WTC11 (cell line): ENCODE results near the gene LRRTM3. TPM values are rescaled to one million over a fixed set of nuclear protein-coding genes. Genes with fewer than 3 reads are reported as not detected.

ENCODE experiments used
- ATAC-seq: fragments of 200-7000 bp; cut with Tn5 transposase; 2 replicates; pipeline ENCODE4 v1.10.0; 2021; ENCODE audit warnings: mild to moderate bottlenecking, moderate library complexity
- CTCF ChIA-PET: fragments of 300-600 bp; sonication (Branson Sonifier 250); formaldehyde crosslinking; loops from one replicate; lab custom pipeline; 2021; ENCODE audit warnings: antibody characterized with exemption; lab: Charles Lee
- POLR2A ChIA-PET: fragments of 350-600 bp; sonication (Branson Sonifier 250); formaldehyde crosslinking; loops from one replicate; lab custom pipeline; 2021; ENCODE audit warnings: antibody characterized with exemption; lab: Charles Lee
- DNase-seq: peaks from one replicate; pipeline ENCODE4 v3.0.0; 2021; ENCODE audit warnings: low spot score
- H3K27ac Mint-ChIP-seq: 2 replicates; pipeline ENCODE4 v1.8.0; 2021; ENCODE audit warnings: mixed read lengths
- H3K27me3 Mint-ChIP-seq: 2 replicates; pipeline ENCODE4 v1.8.0; 2021; ENCODE audit warnings: low read depth, mild to moderate bottlenecking, moderate library complexity, mixed read lengths
- H3K36me3 Mint-ChIP-seq: 2 replicates; pipeline ENCODE4 v1.8.0; 2021; ENCODE audit warnings: mixed read lengths
- H3K4me1 Mint-ChIP-seq: 2 replicates; pipeline ENCODE4 v1.8.0; 2022; ENCODE audit warnings: mixed read lengths
- H3K4me3 Mint-ChIP-seq: 2 replicates; pipeline ENCODE4 v1.8.0; 2021; ENCODE audit warnings: mild to moderate bottlenecking, moderate library complexity, mixed read lengths
- H3K9me3 Mint-ChIP-seq: 2 replicates; pipeline ENCODE4 v1.8.0; 2021; ENCODE audit warnings: mixed read lengths
- AR ChIP-seq: fragments of 250-450 bp; sonication (Bioruptor Pico); IDR thresholded peaks from 2 replicates; pipeline ENCODE4 v1.9.0; 2021; ENCODE audit warnings: mild to moderate bottlenecking
- CREB1 ChIP-seq: sonication (generic); formaldehyde crosslinking; IDR thresholded peaks from 2 replicates; pipeline ENCODE4 v1.8.0; 2023; ENCODE audit warnings: mild to moderate bottlenecking, missing genetic modification reagents
- ELF4 ChIP-seq: sonication (generic); formaldehyde crosslinking; IDR thresholded peaks from 2 replicates; pipeline ENCODE4 v1.8.1; 2022; ENCODE audit warnings: low read depth, mild to moderate bottlenecking, moderate library complexity, missing genetic modification reagents
- ERG ChIP-seq: fragments of 250-450 bp; sonication (Bioruptor Pico); IDR thresholded peaks from 2 replicates; pipeline ENCODE4 v1.8.0; 2021; ENCODE audit warnings: mild to moderate bottlenecking
- GABPB1 ChIP-seq: sonication (generic); formaldehyde crosslinking; IDR thresholded peaks from 2 replicates; pipeline ENCODE4 v1.8.1; 2023; ENCODE audit warnings: mild to moderate bottlenecking, missing genetic modification reagents
- JUN ChIP-seq: sonication (generic); formaldehyde crosslinking; IDR thresholded peaks from 2 replicates; pipeline ENCODE4 v1.8.0; 2023; ENCODE audit warnings: mild to moderate bottlenecking, missing genetic modification reagents
- NR2C2 ChIP-seq: sonication (generic); formaldehyde crosslinking; IDR thresholded peaks from 2 replicates; pipeline ENCODE4 v1.8.0; 2022; ENCODE audit warnings: mild to moderate bottlenecking, missing genetic modification reagents
- SOX15 ChIP-seq: fragments of 250-450 bp; sonication (Bioruptor Pico); IDR thresholded peaks from 2 replicates; pipeline ENCODE4 v1.9.0; 2021; ENCODE audit warnings: mild to moderate bottlenecking
- TCF7 ChIP-seq: sonication (generic); formaldehyde crosslinking; IDR thresholded peaks from 2 replicates; pipeline ENCODE4 v1.8.0; 2022; ENCODE audit warnings: mild to moderate bottlenecking, low read depth, missing genetic modification reagents, moderate library complexity
- TEAD1 ChIP-seq: sonication (generic); formaldehyde crosslinking; IDR thresholded peaks from 2 replicates; pipeline ENCODE4 v1.8.0; 2022; ENCODE audit warnings: mild to moderate bottlenecking, missing genetic modification reagents
- TP53 ChIP-seq: sonication (generic); formaldehyde crosslinking; IDR thresholded peaks from 2 replicates; pipeline ENCODE4 v1.8.1; 2023; ENCODE audit warnings: mild to moderate bottlenecking, missing genetic modification reagents
- ZBTB43 ChIP-seq: sonication (generic); formaldehyde crosslinking; IDR thresholded peaks from 2 replicates; pipeline ENCODE4 v1.8.1; 2023; ENCODE audit warnings: mild to moderate bottlenecking, missing genetic modification reagents
- ZNF121 ChIP-seq: sonication (generic); formaldehyde crosslinking; IDR thresholded peaks from 2 replicates; pipeline ENCODE4 v1.8.0; 2023; ENCODE audit warnings: missing genetic modification reagents
- ZNF138 ChIP-seq: sonication (generic); formaldehyde crosslinking; conservative IDR thresholded peaks from 2 replicates; pipeline ENCODE4 v1.8.1; 2022; ENCODE audit warnings: mild to moderate bottlenecking, moderate library complexity, missing genetic modification reagents
- ZNF232 ChIP-seq: sonication (generic); formaldehyde crosslinking; IDR thresholded peaks from 2 replicates; pipeline ENCODE4 v1.8.0; 2022; ENCODE audit warnings: mild to moderate bottlenecking, missing genetic modification reagents
- ZNF423 ChIP-seq: fragments of 250-450 bp; sonication (Bioruptor Pico); IDR thresholded peaks from 2 replicates; pipeline ENCODE4 v2.1.2; 2022; ENCODE audit warnings: mild to moderate bottlenecking, moderate library complexity
- ZNF425 ChIP-seq: fragments of 250-450 bp; sonication (Bioruptor Pico); conservative IDR thresholded peaks from 2 replicates; pipeline ENCODE4 v1.9.0; 2021; ENCODE audit warnings: mild to moderate bottlenecking
- ZNF512 ChIP-seq: sonication (generic); formaldehyde crosslinking; IDR thresholded peaks from 2 replicates; pipeline ENCODE4 v1.8.1; 2022; ENCODE audit warnings: missing genetic modification reagents, borderline replicate concordance
- total RNA-seq: library from RNA; stranded (reverse); gene quantifications from 3 replicates; pipeline ENCODE4 v1.2.3, GENCODE V29; 2021
- TF ChIP-seq, protein P1 (sequence below): sonication (generic); formaldehyde crosslinking; IDR thresholded peaks from 2 replicates; pipeline ENCODE4 v1.8.0; 2023; ENCODE audit warnings: missing genetic modification reagents
- TF ChIP-seq, protein P2 (sequence below): sonication (generic); formaldehyde crosslinking; IDR thresholded peaks from 2 replicates; pipeline ENCODE4 v1.8.0; 2022; ENCODE audit warnings: mild to moderate bottlenecking, missing genetic modification reagents
- TF ChIP-seq, protein P3 (sequence below): sonication (generic); formaldehyde crosslinking; IDR thresholded peaks from 2 replicates; pipeline ENCODE4 v1.8.0; 2023; ENCODE audit warnings: mild to moderate bottlenecking, missing genetic modification reagents

The LRRTM3 gene
- total RNA-seq, 1 experiment from 2014 or later = 0.52 TPM

- TF ChIP-seq ERG (CRISPR knock-in tag) (no peak), ZNF232 (no peak), ZNF423 (CRISPR knock-in tag) (no peak), ZNF425 (CRISPR knock-in tag) (no peak), TP53 (CRISPR knock-in tag) (no peak)
Observed at GRCh38 chr10:67043041-67043440, 117.2 kb downstream of the LRRTM3 start (continued).

DNA sequence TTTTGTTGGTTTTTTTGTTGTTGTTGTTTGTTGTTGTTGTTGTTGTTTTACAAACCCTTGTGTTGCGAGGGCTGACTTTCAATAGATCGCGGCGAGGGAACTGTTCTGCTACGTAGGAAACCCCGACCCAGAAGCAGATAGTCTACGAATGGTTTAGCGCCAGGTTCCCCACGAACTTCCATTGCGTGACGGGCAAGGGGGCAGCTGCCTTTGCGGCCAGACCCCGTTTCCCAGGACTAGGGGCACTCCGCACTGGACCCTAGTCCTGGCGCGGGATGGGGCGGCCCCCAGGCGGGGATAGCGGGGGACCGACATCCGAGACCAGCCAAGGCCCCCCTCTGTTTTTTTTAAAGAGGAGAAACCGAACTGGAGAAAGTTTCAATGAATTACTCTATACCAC lies 119.6 kb downstream of the LRRTM3 start:
- TF ChIP-seq ZNF138 (CRISPR knock-in tag) (no peak), SOX15 (CRISPR knock-in tag) (no peak), CREB1 (no peak), NR2C2 (CRISPR knock-in tag) (no peak), ELF4 (CRISPR knock-in tag) (no peak), GABPB1 (CRISPR knock-in tag) (no peak)
- TF ChIP-seq, protein P1, sequence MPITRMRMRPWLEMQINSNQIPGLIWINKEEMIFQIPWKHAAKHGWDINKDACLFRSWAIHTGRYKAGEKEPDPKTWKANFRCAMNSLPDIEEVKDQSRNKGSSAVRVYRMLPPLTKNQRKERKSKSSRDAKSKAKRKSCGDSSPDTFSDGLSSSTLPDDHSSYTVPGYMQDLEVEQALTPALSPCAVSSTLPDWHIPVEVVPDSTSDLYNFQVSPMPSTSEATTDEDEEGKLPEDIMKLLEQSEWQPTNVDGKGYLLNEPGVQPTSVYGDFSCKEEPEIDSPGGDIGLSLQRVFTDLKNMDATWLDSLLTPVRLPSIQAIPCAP = no peak
- TF ChIP-seq, protein P2, sequence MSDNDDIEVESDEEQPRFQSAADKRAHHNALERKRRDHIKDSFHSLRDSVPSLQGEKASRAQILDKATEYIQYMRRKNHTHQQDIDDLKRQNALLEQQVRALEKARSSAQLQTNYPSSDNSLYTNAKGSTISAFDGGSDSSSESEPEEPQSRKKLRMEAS (CRISPR knock-in tag) = no peak
- no peak for ATAC-seq
- POLR2A ChIA-PET = no interaction called here
- H3K4me1 Mint-ChIP-seq = no peaks in the 10 kb centered on the region
- H3K27me3 Mint-ChIP-seq = no peaks in the 10 kb centered on the region
- no peak for DNase-seq
- H3K36me3 Mint-ChIP-seq = no peaks in the 10 kb centered on the region
- H3K4me3 Mint-ChIP-seq = no peak overlapping the region
- CTCF ChIA-PET = no interaction called here
- H3K9me3 Mint-ChIP-seq = no peaks in the 10 kb centered on the region
- H3K27ac Mint-ChIP-seq = no peak overlapping the region

DNA sequence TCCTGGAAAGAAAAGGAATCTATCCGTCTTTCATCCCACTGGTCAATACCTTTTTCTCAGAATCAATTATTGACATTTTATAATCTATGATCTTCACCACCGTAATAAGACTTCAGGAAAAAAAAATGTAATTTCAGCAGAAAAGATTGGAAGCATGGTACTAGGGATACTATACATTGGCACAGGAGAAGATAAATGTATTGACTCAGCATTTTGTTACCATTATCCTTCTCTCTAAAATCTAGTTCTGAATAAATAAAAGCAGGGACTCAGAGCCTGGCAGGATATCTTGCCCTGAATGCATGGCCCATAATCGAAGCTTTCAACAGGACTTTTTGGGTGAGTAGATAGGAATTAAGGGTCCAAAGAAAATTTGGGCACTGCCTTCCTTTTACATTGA lies 120.7 kb downstream of the LRRTM3 start:
- DNase-seq (no peak), ATAC-seq (no peak)
- no peak overlapping the region for H3K27ac Mint-ChIP-seq
- no peak for TF ChIP-seq ZNF512 (CRISPR knock-in tag)
- TF ChIP-seq AR (CRISPR knock-in tag) = no peak
- no peak for TF ChIP-seq ZNF232
- no peak for TF ChIP-seq TEAD1 (CRISPR knock-in tag)
- no peak for TF ChIP-seq TCF7 (CRISPR knock-in tag)
- TF ChIP-seq, protein P1 = no peak
- TF ChIP-seq ZBTB43 (CRISPR knock-in tag) = no peak
- no peak for TF ChIP-seq ZNF121
- TF ChIP-seq, protein P3, sequence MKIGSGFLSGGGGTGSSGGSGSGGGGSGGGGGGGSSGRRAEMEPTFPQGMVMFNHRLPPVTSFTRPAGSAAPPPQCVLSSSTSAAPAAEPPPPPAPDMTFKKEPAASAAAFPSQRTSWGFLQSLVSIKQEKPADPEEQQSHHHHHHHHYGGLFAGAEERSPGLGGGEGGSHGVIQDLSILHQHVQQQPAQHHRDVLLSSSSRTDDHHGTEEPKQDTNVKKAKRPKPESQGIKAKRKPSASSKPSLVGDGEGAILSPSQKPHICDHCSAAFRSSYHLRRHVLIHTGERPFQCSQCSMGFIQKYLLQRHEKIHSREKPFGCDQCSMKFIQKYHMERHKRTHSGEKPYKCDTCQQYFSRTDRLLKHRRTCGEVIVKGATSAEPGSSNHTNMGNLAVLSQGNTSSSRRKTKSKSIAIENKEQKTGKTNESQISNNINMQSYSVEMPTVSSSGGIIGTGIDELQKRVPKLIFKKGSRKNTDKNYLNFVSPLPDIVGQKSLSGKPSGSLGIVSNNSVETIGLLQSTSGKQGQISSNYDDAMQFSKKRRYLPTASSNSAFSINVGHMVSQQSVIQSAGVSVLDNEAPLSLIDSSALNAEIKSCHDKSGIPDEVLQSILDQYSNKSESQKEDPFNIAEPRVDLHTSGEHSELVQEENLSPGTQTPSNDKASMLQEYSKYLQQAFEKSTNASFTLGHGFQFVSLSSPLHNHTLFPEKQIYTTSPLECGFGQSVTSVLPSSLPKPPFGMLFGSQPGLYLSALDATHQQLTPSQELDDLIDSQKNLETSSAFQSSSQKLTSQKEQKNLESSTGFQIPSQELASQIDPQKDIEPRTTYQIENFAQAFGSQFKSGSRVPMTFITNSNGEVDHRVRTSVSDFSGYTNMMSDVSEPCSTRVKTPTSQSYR (CRISPR knock-in tag) = no peak
- TF ChIP-seq JUN (CRISPR knock-in tag) = no peak
- H3K27me3 Mint-ChIP-seq = no peaks in the 10 kb centered on the region
- no peaks in the 10 kb centered on the region for H3K4me1 Mint-ChIP-seq
- CTCF ChIA-PET = no interaction called here
- POLR2A ChIA-PET = no interaction called here
- no peaks in the 10 kb centered on the region for H3K36me3 Mint-ChIP-seq
- H3K9me3 Mint-ChIP-seq = no peaks in the 10 kb centered on the region
- no peak overlapping the region for H3K4me3 Mint-ChIP-seq
